Stimulated activated CD8-positive, alpha-beta memory T cell treated with anti-CD3 and anti-CD28 coated beads, Interleukin-12 subunit alpha, Interleukin-12 subunit beta, amount 100 ng/mL, for 4 hours (primary cell): Measurements from ENCODE around the gene TXNRD2.
"Not testable (repeated sequence)": the region's sequence is repeated elsewhere in the genome, so short reads cannot be mapped to it uniquely, and the experiment has no call there.

ENCODE experiments used
- DNase-seq: peaks from one replicate; pipeline ENCODE4 v3.0.0-alpha.2; 2020; ENCODE audit warnings: low read depth

The TXNRD2 gene

DNA sequence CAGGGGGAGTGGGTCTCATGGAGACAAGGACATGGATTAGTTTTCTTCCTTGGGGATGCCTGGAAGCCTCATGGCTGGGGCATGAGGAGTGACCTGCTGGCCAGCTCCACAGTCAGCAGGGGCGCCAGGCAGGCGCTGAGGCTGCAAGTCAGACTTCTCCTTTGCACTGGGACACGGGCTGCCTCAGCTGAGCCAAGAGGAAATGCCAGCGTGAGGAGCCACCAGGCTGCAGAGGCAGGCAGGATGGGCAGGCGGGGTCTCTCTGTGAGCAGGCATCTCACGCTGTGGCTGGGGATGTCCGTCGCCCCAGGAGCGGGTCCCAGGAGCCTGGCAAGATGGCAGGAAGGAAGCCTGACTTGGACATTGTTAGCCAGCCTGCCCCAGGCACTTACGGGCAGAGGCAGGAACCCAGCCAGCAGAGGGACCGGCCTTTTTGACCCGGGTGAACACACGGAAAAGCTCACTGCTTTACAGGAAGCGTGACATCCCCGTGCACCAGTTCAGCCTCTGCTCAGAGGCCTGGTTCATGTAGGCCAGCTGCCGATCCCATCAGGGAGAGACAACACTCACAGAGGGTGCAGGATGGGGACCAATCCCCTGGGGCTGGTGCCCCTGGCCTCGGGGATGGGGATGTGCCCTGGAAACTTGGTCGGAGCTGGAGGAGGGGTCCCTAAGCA, 97.1 kb downstream of the TXNRD2 start:
- DNase-seq: no peak

DNA sequence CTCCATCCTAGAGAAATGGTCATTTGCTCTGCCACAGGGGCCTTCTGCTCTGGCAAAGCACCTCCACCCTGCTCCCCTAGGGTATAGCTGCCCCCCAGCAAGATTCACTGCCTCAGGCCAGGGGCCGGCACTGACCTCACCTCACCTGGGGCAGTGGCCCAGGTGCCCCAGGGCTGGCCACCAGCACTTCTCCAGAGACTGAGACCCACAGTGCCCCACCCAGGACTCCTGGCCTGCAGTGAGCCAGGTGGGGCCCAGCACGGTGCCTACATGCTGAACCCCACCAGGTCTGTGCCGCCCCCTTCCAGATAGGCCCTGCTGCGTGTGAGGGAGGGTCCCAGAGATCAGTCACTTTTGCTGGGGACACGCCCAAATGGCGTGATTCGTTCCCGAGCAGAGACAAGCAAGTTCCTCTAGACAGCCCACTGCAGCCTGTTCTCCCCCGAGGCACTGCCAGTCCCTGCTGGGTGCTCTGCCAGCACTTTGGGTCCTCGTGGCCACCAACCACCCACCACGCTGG, 97.7 kb downstream of the TXNRD2 start:
- no peak for DNase-seq

DNA sequence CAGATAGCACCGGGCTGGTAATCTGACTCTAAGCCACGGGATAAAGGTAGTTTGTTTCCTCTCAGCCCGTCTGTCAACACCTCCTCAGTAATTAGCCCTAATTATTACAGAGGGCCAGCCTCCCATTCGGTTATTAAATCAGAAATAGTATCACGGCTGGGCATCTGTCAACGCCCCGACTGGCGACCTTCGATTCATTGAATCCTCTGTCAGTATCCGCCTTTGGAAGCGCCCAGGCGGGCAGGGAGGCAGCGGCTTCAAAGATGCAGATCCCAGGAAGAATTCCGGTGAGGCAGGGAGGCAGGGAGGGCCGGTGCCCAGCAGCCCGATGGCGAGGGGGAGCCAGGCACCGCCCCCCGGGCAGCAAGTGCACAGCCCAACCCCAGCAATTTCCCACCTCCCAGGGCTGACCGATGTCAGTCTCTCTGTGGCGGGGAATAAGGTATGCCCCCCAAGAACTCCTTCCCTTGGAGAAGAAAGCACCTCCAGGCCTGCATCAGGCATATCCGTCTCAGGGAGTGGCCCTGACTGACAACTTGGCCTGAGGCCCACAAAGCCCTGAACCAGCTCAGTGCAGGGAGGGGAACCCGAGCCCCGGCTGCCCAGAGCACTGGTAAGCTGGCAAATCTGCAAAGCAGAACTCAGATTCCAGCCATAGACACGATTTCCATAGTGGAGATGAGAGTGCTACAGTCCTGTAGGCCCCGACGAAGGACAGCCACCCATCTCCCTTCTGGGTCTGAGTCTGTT, 98.3 kb downstream of the TXNRD2 start:
- DNase-seq: no peak

DNA sequence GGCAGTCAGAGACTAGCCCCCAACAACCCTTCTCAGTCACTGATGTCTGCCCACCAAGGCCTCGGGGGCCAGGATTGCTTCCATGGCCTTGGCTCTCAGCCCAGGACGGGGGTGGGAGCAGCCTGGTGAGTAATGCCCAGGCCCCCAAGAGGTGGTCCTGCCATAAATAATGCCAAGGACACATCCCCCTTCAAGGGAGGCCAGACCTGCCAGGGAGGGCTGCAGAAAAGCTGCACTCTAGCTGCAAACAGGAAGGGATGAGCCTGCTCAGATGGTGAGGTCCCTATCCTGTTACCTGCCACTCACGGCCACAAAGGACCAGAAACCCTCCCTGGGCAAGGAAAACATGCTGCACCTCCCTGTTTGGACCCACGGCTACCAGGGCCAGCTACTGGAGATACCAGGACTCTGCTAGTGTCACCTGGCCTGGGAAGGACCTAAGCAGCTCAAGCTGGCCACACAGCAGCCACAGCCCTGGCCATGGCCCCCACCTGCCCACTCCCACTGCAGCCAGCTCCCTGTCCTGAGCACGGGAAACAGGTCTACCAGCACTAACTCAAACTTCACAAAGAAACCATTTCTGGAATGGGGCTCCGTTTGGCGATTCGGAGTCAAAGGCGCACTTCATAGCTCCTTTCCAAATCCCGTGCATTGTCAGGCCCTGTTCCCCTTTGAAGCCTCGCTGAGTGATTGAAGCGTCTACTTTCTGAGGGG, 99.1 kb downstream of the TXNRD2 start:
- no peak for DNase-seq

DNA sequence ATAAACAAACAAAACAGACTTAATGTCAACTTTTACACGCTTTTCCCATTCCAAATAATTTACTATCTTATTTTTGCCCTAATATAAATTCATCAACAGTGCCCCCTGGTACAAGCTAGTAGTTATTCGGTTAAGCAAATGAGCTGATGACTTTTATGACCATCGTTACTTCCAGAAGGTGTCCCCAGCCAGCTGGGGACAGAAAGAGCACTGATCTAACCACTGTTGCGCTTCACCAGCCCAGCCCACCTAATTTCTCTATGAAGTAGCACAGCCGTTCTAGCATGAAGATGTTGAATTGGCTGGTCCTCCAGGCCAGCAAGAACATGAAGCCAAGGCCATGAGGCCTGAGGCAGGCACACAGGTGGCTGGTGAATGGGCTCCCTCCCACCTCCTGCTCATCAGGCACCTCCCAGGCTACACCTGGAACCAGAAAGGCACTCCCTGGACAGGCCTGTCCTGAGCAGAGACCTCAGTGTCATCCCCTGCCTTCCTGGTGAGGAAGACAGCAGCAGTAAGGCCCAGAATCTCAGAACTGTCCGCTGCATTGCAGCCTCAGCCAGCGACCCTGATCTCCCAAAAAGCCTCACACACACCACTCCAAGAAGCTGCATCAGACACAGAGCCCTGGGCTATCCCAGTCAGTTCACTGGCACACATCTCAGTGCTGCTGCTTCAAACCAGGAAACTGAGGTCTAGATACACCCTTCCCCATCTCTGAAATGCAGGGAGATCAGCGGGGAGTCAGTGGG, 99.8 kb downstream of the TXNRD2 start:
- DNase-seq: no peak

DNA sequence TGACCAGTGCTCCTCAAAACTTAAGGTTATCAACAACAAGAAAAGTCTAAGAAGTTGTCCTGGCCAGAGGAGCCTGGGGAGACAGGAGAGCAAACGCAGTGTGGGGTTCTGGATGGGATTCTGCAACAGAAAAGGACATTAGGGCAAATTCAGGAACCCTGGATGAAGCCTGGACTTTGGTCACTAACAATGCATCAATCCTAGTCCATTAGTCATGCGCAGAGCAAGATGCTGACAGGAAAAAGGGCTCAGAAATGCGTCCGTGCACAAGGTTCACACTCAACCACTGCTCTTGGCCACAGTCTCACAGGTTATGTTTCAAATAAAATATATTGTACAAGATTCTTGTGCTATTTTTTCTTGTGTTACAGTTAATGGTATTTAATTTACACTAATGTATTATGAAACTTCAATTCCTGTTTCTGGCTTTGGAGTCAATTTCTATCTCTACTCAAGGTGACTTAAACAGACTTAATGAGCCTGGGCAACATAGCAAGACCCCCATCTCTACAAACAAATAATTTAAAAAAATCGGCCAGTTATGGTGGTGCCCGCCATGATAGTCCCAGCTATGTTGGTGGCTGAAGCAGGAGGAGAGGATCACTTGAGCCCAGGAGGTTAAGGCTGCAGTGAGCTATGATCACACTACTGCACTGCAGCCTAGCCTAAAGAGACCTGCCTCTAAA, 100.5 kb downstream of the TXNRD2 start:
- no peak for DNase-seq

DNA sequence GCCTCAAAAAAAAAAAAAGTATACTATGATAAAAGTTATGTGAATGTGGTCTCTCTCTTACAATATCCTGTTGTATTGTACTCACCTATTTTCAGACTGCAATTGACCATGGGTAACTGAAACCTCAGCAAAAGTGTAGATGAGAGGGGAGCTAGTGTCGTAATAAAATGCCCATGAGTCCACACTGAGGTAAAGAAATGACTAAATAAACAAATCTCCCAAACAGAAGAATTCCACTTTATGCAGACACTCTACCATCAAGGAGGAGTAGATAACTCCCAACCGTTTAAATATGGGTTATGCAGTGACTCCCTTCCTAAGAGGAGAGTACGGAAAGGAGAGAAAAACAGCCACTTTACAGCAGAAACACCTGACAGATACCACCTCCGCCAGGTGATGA, 101.6 kb downstream of the TXNRD2 start:
- no peak for DNase-seq

DNA sequence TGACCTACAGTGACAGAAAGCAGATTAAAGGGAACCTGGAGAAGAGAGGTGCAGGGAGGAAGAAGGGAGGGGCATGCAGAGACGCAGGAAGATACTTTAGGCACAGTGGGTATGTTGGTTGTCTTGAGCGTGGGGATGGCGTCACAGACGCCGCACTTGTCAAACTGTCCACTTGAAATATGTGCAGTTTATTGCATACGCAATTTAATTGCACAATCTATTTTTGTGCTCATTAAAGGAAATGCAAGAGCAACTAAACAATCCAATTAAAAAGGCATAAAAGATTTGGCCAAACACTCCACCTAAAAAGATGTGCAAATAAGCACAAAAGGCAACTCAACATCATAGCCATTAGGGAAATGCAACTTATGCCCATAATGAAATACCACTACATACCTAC, 103.7 kb downstream of the TXNRD2 start:
- DNase-seq: no peak

DNA sequence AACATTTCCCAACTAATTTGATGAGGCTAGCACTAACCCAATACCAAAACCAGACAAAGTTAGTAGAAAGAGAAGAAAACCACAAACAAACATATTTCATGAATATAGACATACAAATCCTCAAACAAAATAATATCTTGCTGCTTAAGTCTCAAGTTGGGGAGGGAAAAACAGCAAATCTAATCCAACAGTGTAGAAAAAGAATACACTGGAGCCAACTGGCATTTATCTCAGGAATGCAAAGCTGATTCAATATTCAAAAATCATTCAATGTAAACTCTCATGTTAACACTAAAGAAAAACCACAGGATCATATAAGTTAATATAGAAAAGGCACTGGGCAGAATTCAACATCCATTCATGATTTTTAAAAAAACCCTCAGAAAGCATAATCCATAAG, 105.1 kb downstream of the TXNRD2 start:
- no peak for DNase-seq

DNA sequence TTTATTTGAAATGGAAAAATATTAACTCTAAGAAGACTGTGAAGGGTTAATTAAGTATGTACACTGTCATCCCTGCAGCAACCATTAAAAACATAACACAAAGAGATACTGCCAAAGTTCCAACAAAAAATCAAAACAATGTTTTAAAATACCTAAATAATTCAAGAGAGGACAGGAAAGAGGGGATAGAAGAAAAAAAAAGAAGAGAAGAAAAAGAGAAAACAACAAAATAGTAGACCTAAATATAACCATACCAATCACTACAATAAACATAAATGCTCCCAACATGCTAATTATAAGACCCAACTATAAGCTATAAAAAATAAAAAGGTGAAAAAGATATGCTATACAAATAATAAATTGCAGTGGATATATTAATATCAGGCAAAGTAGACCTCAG, 107.0 kb downstream of the TXNRD2 start:
- no peak for DNase-seq

DNA sequence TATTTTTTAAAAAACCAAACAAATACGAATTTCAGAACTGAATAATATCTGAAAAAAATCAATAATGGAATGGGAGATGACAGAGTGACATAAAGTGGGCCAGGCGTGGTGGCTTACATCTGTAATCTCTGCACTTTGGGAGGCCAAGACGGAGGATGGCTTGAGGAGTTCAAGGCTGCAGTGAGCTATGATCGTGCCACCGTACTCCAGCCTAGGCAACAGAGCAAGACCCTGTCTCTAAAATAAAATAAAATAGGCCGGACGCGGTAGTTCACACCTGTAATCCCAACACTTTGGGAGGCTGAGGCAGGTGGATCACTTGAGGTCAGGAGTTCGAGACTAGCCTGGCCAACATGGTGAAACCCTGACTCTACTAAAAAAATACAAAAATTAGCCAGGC, 108.3 kb downstream of the TXNRD2 start:
- DNase-seq: not testable (repeated sequence)

DNA sequence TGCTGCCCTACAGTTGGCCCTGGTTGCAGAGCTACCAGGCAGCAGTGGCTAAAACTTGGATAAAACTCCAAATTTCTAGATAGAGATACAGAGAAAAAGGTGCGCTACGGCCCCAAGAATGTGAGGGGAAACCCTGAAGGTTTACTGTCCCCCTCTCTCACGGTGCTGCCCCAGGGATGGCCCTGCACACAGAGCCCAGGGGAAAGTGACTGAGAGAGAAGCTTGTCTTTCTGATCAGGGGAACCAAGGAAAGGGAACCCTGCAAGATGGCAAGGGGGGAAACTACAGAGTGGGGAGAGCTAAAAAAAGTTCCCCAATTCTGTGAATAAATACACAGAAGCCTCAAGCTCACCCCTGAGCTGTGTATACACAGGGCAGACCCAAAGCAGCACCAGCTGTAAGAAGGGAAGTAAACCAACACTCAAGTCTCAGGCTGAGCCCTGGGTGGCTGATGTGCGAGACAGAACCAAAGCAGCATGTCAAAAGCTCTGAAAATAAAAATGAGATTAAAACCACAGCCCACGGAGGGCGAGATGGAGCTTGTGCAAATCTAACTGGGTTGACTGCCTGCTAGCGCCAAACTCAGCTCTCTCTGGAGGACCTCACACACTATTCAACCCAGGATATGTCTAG, 109.0 kb downstream of the TXNRD2 start:
- no peak for DNase-seq

DNA sequence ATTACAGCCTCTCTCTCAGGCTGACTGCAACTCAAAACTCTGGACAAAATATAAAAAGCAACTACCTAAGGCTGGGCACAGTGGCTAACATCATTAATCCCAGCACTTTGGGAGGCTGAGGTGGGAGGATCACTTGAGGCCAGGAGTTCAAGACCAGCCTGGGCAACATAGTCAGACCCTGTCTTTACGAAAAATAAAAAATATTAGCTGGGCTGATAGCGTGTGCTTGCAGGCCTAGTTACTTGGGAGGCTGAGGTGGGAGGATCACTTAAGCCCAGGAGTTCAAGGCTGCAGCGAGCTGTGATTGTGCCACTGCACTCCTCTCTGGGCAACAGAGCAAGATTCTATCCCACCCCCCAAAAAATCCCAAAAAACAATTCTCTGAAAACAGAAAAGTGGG, 109.6 kb downstream of the TXNRD2 start:
- not testable (repeated sequence) for DNase-seq

DNA sequence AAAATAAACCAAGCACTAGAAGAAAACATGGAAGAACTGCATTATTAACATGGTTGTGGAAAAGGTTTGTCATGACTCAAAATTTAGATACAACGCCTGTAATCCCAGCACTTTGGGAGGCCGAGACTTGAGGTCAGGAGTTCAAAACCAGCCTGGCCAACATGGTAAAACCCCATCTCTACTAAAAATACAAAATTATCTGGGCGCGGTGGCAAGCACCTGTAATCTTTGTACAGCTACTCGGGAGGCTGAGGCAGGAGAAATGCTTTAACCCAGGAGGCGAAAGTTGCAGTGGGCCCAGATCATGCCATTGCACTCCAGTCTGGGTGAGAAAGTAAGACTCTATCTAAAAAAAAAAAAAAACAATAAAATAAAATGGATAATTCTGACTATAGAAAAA, 110.6 kb downstream of the TXNRD2 start:
- no peak for DNase-seq

DNA sequence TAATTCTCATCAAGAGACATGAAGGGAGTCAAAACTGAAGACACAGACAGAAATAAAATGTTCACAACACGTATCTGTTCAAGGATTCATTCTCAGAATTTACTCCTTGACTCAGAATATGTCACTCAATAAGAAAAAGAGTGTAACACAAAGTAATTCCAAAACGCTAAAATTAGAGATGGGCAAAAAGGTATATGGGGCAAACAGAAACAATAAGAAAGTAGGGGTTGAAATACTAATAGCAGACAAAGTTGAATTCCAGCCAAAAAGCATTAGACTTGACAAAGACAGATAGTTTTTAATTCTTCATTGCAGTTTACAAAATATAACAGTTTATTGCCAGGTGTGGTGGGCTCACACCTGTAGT, 113.6 kb downstream of the TXNRD2 start:
- DNase-seq: no peak

DNA sequence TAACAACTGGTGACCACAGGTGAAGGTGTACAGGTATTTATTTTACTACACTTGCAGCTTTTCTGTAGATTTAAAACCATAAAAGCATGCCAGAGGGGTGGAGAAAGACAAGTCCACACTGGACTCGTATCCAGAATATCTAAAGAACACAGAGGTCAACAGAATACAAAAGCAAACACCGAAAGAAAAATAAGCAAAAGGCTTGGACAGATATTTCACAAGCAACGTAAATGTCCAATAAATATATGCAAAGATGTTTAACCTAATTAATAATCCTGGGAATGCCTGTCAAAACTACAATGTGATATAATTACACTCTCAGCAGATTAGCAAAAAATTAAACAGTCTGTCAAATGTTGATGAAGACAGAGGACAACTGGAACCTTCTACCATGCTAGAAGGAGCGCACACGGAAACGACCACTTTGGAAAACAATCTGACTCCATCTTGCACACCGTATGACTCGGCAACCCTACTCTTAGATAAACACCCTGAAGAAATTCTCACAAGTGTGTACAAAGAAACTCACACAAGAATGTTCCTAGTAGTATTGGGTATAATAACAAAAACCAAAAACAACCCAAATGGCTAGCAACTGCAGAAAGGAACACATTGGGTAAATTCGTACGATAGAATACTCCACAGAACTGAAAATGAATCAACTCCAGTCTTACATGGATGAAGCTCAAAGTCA, 114.1 kb downstream of the TXNRD2 start:
- no peak for DNase-seq

DNA sequence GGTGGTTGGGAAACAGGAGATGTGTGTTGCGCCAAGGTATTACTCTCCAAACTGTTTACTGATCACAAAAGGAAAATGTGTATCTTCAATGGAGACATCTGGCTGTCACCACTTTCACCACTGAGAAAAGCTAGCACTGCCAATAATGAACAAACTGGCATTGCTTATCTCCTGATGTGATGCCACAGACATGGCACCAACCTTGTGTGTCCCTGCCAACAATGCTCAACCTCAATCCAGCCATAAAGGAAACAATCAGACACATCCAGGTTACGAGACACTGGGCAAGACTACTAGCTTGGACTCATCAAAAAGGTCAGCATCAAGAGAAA, 115.0 kb downstream of the TXNRD2 start:
- DNase-seq: no peak

DNA sequence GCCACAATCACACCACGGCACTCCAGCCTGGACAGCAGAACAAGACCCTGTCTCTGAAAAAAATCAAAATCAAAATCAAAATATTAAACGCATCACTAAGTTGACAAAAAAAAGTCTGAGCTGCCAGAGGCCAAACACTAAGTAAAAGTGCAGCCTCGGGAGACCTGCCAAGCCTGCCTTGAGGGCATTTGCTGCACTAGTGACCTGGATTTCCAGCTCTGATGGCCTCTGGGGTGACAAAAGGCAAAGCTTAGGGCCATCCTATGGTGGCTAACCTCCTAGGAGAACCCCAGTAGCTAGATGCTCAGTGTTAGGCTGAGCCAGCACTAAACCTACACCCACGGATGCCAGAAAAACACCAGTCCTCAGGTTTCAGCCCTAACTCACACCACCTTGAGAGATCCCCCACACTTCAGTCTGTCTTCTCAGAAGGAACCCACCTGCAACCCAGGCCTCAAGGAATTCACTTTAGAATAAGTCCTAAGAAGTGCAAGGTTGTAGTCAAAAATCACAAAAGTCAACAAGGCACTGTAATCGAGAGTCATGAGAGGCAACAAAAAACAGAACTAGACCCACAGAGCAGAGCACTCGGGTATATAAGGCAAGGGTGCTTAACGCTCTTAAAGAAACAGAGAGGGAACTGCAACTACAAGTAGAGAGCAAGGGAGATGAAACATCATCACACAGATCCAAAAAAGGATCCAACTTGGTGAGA, 115.6 kb downstream of the TXNRD2 start:
- no peak for DNase-seq
